Measurements from ENCODE around the gene PASK. TPM values are rescaled to one million over a fixed set of nuclear protein-coding genes. Genes with fewer than 3 reads are reported as not detected.

Gene PASK
- polyA plus RNA-seq, 1 donor (not counting 4 experiments of a cell fraction or from before 2014, with no cell fraction given): 4.3 TPM

DNA sequence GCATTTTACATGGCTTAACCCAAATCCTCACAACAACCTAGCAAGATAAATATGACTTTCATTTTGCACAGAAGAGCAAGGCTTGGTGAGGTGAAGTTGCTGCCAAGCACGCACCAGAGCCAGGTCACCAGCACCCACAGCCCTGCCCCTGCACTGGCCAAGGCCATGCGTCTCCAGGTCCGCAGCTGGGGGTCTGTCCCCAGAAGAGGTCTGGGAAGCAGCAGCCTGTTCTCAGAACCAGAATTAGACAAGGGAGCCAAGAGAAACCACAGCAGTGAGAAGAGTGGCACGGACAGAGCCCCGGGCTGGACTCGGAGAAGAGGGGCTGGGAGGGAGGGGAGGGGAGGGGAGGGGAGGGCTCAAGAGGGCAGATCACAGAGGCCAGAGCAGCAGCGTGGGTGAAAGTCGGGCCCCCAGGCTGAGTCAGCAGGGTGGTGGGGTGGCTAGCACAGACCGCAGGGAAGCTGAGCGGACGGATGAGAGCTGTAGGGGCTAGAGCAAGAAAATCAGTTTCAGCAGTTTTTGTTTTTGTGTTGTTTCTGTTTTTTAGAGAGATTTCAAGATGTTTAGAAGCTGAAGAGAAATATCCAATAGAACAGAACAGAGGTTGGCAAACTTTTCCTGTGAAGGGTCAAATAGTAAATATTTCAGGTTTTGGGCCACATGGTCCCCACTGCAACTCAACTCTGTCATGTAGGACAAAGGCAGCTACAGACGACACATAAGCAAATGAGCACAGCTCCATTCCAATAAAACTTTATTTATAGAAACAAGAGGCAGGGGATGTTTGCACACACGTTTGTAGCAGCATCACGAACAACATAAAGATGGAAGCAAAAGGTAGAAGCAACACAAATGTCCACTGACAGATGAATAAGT lies 39.8 kb downstream of the PASK start:
- H3K4me3 ChIP-seq (ENCODE audit: control insufficient read depth in 2 of 3, extremely low read depth in 1 of 3, insufficient read depth in 2 of 3, low read depth in 1 of 3, low read length in 3 of 3): no peak overlapping the region
- no peak overlapping the region for H3K27ac ChIP-seq (ENCODE audit: control insufficient read depth, insufficient read depth, low read length)
- TF ChIP-seq EZH2 (IDR thresholded peaks at IDR 0.05; ENCODE audit: low read length): no peak
- TF ChIP-seq, protein P1, sequence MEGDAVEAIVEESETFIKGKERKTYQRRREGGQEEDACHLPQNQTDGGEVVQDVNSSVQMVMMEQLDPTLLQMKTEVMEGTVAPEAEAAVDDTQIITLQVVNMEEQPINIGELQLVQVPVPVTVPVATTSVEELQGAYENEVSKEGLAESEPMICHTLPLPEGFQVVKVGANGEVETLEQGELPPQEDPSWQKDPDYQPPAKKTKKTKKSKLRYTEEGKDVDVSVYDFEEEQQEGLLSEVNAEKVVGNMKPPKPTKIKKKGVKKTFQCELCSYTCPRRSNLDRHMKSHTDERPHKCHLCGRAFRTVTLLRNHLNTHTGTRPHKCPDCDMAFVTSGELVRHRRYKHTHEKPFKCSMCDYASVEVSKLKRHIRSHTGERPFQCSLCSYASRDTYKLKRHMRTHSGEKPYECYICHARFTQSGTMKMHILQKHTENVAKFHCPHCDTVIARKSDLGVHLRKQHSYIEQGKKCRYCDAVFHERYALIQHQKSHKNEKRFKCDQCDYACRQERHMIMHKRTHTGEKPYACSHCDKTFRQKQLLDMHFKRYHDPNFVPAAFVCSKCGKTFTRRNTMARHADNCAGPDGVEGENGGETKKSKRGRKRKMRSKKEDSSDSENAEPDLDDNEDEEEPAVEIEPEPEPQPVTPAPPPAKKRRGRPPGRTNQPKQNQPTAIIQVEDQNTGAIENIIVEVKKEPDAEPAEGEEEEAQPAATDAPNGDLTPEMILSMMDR (optimal IDR thresholded peaks at IDR 0.05 in 1 of 3, IDR thresholded peaks at IDR 0.05 in 1 of 3, conservative IDR thresholded peaks at IDR 0.05 in 1 of 3; ENCODE audit: extremely low read depth in 1 of 3, insufficient read depth in 2 of 3, low read length in 3 of 3): no peak
- DNase-seq (ENCODE audit: low read depth, low spot score) (no peak), FAIRE-seq (no peak)
- no peaks in the 10 kb centered on the region for H3K9me1 ChIP-seq (ENCODE audit: control insufficient read depth, extremely low read depth, insufficient read depth, low read length)
- no peak overlapping the region for H3K4me2 ChIP-seq (ENCODE audit: control insufficient read depth, extremely low read depth, insufficient read depth, low read depth, low read length)
- no peak overlapping the region for H3K9ac ChIP-seq (ENCODE audit: control insufficient read depth, extremely low read depth, insufficient read depth, low read length)
- dilution Hi-C loops (cut with MboI; ENCODE audit: extremely low pct_ligation_motif_present, low sequenced_read_pairs): no loop called here
- H3K36me3 ChIP-seq (ENCODE audit: control insufficient read depth in 2 of 2, extremely low read depth in 1 of 2, insufficient read depth in 2 of 2, low read length in 2 of 2): peaks cover 0 to 7% of the 10 kb centered on the region in 2 experiments
- no peaks in the 10 kb centered on the region for H4K20me1 ChIP-seq (ENCODE audit: control insufficient read depth, extremely low read depth, insufficient read depth, low read length)
- no peak overlapping the region for H2AFZ ChIP-seq (ENCODE audit: control insufficient read depth, low read length)
- no peaks in the 10 kb centered on the region for H3K9me3 ChIP-seq (ENCODE audit: control insufficient read depth, low read depth, low read length)
- H3K79me2 ChIP-seq (ENCODE audit: control insufficient read depth, insufficient read depth, low read length): no peaks in the 10 kb centered on the region
- H3K4me1 ChIP-seq (ENCODE audit: control insufficient read depth, extremely low read depth, insufficient read depth, low read length): no peaks in the 10 kb centered on the region
- H3K27me3 ChIP-seq (ENCODE audit: control insufficient read depth, extremely low read depth, insufficient read depth, low read length): no peaks in the 10 kb centered on the region

- H3K9ac ChIP-seq (ENCODE audit: control insufficient read depth, extremely low read depth, insufficient read depth, low read length): no peak overlapping the region
- no peak for TF ChIP-seq EZH2 (IDR thresholded peaks at IDR 0.05; ENCODE audit: low read length)
- TF ChIP-seq, protein P1 (optimal IDR thresholded peaks at IDR 0.05 in 1 of 3, IDR thresholded peaks at IDR 0.05 in 1 of 3, conservative IDR thresholded peaks at IDR 0.05 in 1 of 3; ENCODE audit: extremely low read depth in 1 of 3, insufficient read depth in 2 of 3, low read length in 3 of 3): no peak
- no peaks in the 10 kb centered on the region for H3K27me3 ChIP-seq (ENCODE audit: control insufficient read depth, extremely low read depth, insufficient read depth, low read length)
- FAIRE-seq (no peak), DNase-seq (ENCODE audit: low read depth, low spot score) (no peak)
- peaks cover 0 to 7% of the 10 kb centered on the region in 2 experiments for H3K36me3 ChIP-seq (ENCODE audit: control insufficient read depth in 2 of 2, extremely low read depth in 1 of 2, insufficient read depth in 2 of 2, low read length in 2 of 2)
- H4K20me1 ChIP-seq (ENCODE audit: control insufficient read depth, extremely low read depth, insufficient read depth, low read length): no peaks in the 10 kb centered on the region
- H3K27ac ChIP-seq (ENCODE audit: control insufficient read depth, insufficient read depth, low read length): no peak overlapping the region
- no peaks in the 10 kb centered on the region for H3K4me1 ChIP-seq (ENCODE audit: control insufficient read depth, extremely low read depth, insufficient read depth, low read length)
- no peaks in the 10 kb centered on the region for H3K9me3 ChIP-seq (ENCODE audit: control insufficient read depth, low read depth, low read length)
- no peaks in the 10 kb centered on the region for H3K9me1 ChIP-seq (ENCODE audit: control insufficient read depth, extremely low read depth, insufficient read depth, low read length)
- dilution Hi-C loops (cut with MboI; ENCODE audit: extremely low pct_ligation_motif_present, low sequenced_read_pairs): no loop called here
- H2AFZ ChIP-seq (ENCODE audit: control insufficient read depth, low read length): no peak overlapping the region
- no peaks in the 10 kb centered on the region for H3K79me2 ChIP-seq (ENCODE audit: control insufficient read depth, insufficient read depth, low read length)
- no peak overlapping the region for H3K4me2 ChIP-seq (ENCODE audit: control insufficient read depth, extremely low read depth, insufficient read depth, low read depth, low read length)
- no peak overlapping the region for H3K4me3 ChIP-seq (ENCODE audit: control insufficient read depth in 2 of 3, extremely low read depth in 1 of 3, insufficient read depth in 2 of 3, low read depth in 1 of 3, low read length in 3 of 3)
Observed at GRCh38 chr2:241108271-241109209, 40.7 kb downstream of the PASK start.
